CD4-positive, alpha-beta T cell treated with Interleukin-21 for 1 hour (primary cell): Measurements from ENCODE around the gene CAPN14.

Experiments
- DNase-seq: peaks from one replicate; pipeline ENCODE4 v3.0.0-alpha.2; 2020

The CAPN14 gene, protein sequence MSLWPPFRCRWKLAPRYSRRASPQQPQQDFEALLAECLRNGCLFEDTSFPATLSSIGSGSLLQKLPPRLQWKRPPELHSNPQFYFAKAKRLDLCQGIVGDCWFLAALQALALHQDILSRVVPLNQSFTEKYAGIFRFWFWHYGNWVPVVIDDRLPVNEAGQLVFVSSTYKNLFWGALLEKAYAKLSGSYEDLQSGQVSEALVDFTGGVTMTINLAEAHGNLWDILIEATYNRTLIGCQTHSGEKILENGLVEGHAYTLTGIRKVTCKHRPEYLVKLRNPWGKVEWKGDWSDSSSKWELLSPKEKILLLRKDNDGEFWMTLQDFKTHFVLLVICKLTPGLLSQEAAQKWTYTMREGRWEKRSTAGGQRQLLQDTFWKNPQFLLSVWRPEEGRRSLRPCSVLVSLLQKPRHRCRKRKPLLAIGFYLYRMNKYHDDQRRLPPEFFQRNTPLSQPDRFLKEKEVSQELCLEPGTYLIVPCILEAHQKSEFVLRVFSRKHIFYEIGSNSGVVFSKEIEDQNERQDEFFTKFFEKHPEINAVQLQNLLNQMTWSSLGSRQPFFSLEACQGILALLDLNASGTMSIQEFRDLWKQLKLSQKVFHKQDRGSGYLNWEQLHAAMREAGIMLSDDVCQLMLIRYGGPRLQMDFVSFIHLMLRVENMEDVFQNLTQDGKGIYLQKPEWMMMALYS

DNA sequence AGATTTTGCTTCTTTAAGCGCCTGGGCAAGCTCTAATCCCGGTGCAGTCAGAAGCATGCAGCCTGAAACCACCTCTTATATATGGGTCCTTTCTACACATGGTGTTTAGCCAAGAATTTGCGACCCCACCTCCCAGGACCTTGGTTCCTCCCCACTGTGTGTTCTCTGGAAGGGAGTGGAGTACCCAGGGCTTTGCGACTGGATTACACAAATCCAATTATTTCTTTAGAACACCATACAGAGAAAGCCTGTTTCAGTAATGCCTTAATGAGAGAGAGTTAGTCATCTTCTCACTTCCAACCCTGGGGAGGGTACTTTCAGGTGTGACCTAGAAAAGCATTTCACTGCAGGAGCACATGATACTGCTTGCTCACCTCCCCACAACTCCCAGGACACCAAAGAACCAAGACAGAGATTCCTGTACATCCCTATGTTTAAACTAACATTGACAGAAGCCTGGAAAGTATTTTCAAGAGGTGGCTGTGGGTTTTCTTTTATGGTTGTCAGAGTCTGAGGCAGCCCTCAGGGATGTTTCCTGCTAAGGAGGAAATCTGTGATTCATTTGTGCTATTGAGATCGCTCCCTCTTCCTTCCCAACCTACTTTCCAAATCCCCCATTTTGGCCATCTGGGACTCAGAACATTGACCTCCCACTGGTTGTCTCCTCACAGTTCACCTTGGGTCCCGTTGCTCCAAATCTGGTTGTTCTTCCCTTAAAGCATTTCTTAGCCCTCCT is at the start of gene CAPN14:
Gene CAPN14, minus strand, starts transcription at position 51 of the 736 bp plus-strand sequence. CDS start 12,068 bp downstream, outside the sequence.
- no peak for DNase-seq

GRCh38 chr2:31266804-31267203 is 49.5 kb upstream of the CAPN14 start:
- no peak for DNase-seq

GRCh38 chr2:31265234-31265633 is 47.9 kb upstream of the CAPN14 start:
- no peak for DNase-seq

DNA sequence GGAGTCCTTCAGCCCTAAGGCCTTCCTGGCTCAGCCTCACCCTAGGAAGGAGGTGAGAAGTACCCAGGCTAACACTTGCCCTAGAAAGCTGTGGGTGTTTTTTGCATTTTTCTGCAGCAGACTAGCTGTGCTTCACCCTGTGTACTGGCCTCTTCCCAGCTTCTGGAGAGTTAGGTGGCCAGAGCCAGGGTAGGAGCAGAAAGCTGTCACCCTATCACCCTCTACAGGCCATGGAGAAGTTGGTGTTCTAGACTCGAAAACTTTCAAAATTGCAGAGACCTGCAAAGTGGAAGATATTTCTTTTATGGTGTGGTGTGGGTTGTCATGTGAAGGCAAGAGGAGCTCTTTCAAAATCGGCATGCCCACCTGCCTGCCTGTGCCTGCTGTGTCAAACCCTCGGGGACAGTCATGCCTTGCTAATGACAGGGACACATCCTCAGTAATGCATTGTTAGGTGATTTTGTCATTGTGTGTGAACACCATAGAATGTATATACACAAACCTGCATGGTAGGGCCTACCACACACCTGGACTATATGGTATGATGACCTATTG is 46.4 kb upstream of the CAPN14 start:
- DNase-seq = no peak

- DNase-seq = no peak
Measured at GRCh38 chr2:31260870-31261269, 43.6 kb upstream of the CAPN14 start.

- DNase-seq = no peak
Measured at GRCh38 chr2:31259075-31259474, 41.8 kb upstream of the CAPN14 start.

GRCh38 chr2:31258351-31258750 is 41.0 kb upstream of the CAPN14 start:
- DNase-seq = no peak

DNA sequence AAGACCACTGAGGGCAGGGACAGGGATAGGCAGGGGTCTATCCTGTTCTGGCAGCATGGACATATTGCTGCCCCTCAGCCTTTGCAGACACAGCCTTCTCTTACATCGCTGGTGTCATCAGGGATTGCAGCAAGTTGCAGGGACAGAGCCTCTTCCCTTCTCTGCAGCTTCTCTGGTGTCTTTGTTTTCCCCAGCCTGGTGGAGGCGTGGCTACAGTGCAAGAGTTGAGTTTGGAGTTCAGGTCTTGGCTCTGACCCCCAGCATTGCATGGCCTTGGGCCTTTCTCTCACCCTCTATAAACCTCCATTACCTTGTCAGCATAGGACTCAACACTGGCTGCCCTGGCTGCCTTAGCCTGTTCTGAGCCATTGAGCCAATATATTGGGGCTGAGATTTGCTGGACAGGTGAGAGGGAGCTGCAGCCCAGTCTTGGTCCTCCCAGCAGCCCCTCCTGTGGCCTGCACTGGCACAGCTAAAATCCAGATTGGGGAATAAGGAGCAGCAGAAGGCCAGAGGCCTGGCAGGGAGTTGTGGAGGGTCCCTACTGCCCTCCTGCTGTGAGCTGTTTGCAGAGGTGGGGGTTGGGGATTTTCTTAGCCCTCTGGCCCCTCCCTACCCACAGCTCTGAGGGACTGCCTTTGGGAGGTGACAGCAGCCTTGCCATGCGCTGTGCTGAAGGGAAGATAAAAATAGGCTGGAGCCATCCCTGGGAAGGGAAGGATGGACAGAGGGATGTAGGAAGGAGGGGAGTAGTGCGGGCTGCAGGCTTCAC is 39.5 kb upstream of the CAPN14 start:
- DNase-seq = no peak

DNA sequence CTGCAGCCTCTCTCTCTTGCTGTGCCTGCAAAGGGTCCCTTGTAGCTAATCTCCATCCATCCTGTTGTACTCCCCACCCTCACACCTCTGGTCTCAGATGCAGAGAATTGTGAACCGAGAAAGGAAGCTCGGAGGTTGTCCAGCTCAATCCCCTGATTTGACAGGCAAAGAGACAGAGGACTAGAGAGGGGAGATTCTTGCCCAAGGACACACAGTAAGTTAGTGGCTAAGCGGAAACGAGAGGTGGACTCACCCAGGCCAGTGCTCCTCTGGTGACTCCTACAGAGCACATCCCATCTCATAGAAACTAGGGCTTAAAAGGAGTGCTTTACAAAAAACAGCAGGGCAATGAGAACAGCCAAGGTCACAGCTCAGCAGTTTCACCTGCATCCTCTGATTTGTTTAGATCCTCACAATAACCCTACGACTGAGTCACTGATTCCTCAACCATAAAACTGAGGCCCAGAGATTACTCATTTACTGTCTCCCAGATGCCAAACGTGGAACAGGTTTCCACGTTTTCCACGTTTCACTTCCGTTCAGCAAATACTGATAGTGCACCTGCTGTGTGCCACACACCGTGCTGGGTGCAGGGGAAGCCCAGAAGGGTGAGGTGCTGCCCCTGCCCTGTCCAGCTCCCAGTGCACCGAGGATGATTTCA is 38.7 kb upstream of the CAPN14 start:
- DNase-seq = no peak

DNA sequence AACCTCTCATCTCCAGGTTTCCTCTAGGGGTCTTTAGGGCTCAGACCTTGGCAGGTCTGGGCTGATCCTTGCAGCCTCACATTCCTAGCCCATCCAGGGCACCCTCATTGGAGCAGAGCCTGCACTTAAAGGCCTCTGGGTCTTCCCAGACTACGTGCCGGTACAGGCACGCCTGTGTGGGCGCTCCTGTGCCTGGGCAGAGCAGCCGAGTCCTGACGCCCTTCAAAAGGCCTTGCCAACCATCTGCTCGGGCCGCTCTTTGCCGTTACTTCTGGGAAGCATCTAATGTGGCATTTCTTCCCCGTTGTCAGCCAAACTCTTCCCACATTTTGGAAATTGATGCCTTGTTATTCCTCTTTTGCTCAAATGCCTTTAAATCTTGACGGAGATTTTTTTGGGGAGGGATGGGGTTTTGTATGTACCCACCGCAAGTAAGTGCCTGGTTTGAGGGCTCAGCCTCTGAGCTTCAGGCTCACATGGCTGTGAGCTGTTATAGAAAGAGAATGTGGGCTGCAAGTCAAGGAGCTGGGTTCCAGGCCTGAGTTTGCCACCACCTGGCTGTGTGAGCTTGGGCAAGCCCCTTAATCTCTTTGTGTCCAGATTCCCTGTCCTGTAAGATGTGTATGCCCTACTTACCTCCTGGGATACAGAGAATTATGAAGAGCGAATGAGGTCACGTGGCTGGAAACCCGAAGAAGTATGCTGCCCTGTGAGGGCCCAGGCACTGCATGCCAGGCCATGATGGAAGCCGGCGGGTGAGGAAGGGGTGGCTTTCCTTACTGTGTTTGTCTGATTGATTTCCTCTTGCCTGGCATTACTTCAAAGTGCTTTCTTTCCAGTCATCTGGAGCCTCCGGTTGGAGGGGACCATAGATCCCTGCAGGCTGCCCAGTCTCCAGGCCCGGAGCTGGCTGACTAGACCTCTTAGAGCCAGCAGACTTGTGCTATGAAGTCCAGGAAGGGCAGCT is 37.2 kb upstream of the CAPN14 start:
- no peak for DNase-seq

GRCh38 chr2:31253356-31254131 is 36.2 kb upstream of the CAPN14 start:
- no peak for DNase-seq

DNA sequence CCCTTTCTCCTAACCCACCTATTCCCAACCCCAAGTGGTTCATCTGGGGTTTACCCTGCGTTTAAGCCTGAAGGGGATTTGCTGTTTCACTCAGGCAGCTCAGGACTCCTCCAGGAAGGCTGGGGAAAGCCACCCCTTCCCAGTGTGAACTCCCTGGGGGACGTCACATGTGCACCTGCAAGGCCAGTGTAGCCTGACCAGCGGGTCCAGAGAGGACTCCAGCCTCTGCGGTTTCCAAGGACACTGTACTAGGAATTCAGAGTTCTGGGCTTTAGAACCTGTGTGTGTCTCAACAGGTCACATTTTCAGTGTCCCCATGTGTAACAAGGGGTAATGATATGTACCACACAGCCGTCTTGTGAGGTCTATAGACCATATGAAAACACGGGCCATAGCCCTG is 34.5 kb upstream of the CAPN14 start:
- DNase-seq = no peak

- no peak for DNase-seq
Measured at GRCh38 chr2:31251018-31251417, 33.7 kb upstream of the CAPN14 start.

GRCh38 chr2:31249009-31249690 is 31.8 kb upstream of the CAPN14 start:
- DNase-seq = no peak

- no peak for DNase-seq
Measured at GRCh38 chr2:31248139-31248538, 30.8 kb upstream of the CAPN14 start.

DNA sequence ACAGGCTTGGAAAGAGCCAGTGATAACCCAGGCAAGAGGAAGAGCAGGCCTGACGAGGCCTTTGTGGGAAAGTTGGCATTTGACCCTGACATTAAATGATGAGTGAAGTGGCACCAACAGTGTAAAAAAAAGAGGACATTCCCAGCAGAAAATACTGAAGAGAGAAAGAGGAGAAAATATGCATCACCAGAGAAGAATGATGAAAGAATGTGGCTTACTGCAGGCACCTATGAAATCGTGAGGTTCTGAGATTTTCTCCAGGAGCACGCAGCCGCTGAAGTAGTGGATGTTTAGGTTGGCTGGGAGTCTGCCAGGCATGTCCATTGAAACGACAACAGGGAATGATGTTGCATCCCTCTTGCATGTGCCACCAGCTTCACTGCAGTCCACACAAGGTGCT is 30.4 kb upstream of the CAPN14 start:
- no peak for DNase-seq

DNA sequence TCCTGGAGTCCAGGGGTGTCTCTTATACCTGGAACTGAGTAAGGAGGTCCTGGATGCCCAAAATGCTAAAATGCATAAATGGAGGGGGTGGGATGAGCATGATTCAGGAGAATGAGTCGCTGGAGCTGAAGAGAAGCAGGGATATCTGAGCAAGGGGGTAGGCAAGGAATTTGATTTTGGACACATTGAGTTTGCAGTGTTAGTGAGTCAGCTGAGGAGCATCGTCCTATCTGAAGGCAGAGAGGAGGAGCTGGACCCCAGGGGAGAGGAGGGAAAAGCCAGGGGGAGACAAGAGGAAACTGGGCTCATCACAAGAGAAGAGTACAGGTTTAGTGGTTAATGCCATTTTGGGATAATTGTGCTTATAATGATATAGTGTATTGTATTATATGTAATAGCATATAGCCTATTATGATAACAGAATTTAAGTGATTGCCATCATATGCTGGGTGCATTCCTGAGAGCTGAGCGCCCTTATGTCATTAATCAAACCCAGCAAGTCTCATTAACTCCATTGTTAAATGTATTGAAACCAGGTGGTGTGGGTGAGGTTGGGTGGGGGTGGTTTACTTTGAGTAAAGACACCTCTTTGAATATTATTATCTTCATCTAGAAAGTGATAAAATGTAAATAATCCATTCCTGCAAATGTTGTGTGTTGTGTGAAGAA is 29.0 kb upstream of the CAPN14 start:
- no peak for DNase-seq

- no peak for DNase-seq
Measured at GRCh38 chr2:31244101-31244500, 26.8 kb upstream of the CAPN14 start.

DNA sequence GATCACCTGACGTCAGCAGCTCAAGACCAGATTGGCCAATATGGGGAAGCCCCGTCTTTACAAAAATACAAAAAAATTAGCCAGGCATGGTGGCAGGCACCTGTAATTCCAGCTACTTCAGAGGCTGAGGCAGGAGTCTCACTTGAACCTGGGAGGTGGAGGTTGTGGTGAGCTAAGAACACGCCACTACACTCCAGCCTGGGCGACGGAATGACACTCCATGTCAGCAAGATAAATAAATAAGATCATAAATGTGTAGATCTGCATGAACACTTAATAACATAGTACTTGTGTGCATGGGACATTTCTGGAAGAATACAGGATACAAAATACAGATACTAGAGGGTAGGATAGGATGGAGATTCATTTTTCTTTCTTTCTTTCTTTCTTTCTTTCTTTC is 25.7 kb upstream of the CAPN14 start:
- DNase-seq = no peak
